GM12878 (cell line): ENCODE data around the gene TMED3. TPM values are rescaled to one million over a fixed set of nuclear protein-coding genes. Genes with fewer than 3 reads are reported as not detected.

Experiments used
- NFXL1 ChIP-seq: fragments of 450-650 bp; IDR thresholded peaks from 2 replicates; pipeline ENCODE4 v1.6.1; 2017; ENCODE audit warnings: antibody characterized with exemption, mild to moderate bottlenecking, borderline replicate concordance
- RCOR1 ChIP-seq: conservative IDR thresholded peaks from 2 replicates; pipeline ENCODE4 v1.6.1; 2012; ENCODE audit warnings: low read depth, low read length, improper control_type of control experiment
- RELA ChIP-seq: fragments of 450-650 bp; IDR thresholded peaks from 2 replicates; pipeline ENCODE4 v1.8.0; 2014; ENCODE audit warnings: borderline replicate concordance; ENCODE audit not compliant: partially characterized antibody
- SMAD1 ChIP-seq: fragments of 450-650 bp; IDR thresholded peaks from 2 replicates; pipeline ENCODE4 v1.6.1; 2018; ENCODE audit warnings: mild to moderate bottlenecking, low read depth; ENCODE audit not compliant: partially characterized antibody
- SMARCA5 ChIP-seq: fragments of 450-650 bp; IDR thresholded peaks from 2 replicates; pipeline ENCODE4 v1.6.1; 2017; ENCODE audit warnings: mild to moderate bottlenecking
- SPI1 ChIP-seq: IDR thresholded peaks from 2 replicates; pipeline ENCODE4 v1.6.1; 2011; ENCODE audit warnings: low read depth, mild to moderate bottlenecking, low read length, moderate library complexity, borderline replicate concordance; ENCODE audit not compliant: insufficient read depth
- WRNIP1 ChIP-seq: IDR thresholded peaks from 2 replicates; pipeline ENCODE4 v1.6.1; 2011; ENCODE audit warnings: low read depth, low read length, improper control_type of control experiment, borderline replicate concordance
- ZNF24 ChIP-seq: fragments of 450-650 bp; IDR thresholded peaks from 2 replicates; pipeline ENCODE4 v1.6.1; 2017; ENCODE audit warnings: antibody characterized with exemption, mild to moderate bottlenecking
- polyA plus RNA-seq, 11 experiments: library from polyadenylated mRNA; depleted of rRNA in 4 of 11; unstranded in 6 of 11; stranded (reverse) in 5 of 11; fragments of >200 nt; fragmentation: Nextera tagmentation in 4 of 11; fragmentation: Illumina TruSeq in 1 of 11; extraction: Ambion mirVana in 4 of 11; extraction: Trizol in 1 of 11; gene quantifications; 1 replicate in 1 of 11; 2 replicates in 10 of 11; pipeline versions ENCODE4 v1.2.1 to v1.2.3, GENCODE V29; 2011 to 2016; ENCODE audit warnings: inconsistent platforms in 2 of 11, missing spikeins in 2 of 11, low read depth in 1 of 11
- total RNA-seq, 4 experiments: library from RNA; depleted of rRNA in 3 of 4; stranded (reverse); fragments of >200 nt in 3 of 4; fragmentation: Illumina TruSeq in 1 of 4; extraction: Trizol in 1 of 4; gene quantifications; 2 replicates each; pipeline versions ENCODE4 v1.2.1 to v1.2.3, GENCODE V29; 2013 to 2021
- TF ChIP-seq, protein P1 (sequence below): fragments of 450-650 bp; IDR thresholded peaks from 2 replicates; pipeline ENCODE4 v1.6.1; 2016; ENCODE audit warnings: mild to moderate bottlenecking, moderate library complexity, borderline replicate concordance
- TF ChIP-seq, protein P2 (sequence below): fragments of 450-650 bp; IDR thresholded peaks from 2 replicates; pipeline ENCODE4 v1.6.1; 2017; ENCODE audit warnings: borderline replicate concordance
- TF ChIP-seq, protein P3 (sequence below): IDR thresholded peaks from 2 replicates; pipeline ENCODE4 v1.6.1; 2012; ENCODE audit warnings: mild to moderate bottlenecking, low read depth, low read length

TMED3 gene
- total and polyA plus RNA-seq, 10 of the 15 experiments (the other 5 are each of a cell fraction or from before 2014, with no cell fraction given): 7.6 to 95.8 (median 54.9) TPM

DNA sequence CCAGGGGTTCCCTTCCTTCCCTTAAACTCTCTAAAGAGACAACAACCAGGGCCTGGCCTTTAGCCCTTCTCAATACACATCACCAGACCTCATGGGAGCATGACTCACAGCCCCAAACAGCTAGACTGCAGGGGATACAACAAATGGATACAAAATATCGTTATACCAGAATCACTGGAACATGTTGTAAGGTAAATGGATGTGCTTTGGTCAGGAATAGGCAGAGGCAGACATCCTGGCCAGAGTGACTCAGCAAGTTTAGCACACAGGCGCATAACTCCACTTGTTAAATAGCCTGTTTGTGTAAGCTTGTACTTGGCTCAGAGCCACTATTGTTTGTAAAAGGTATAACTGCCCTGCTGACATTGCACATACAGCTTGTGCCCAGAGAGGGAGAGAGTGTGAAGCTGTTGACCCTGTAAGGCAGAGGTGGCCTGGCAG lies 18.3 kb downstream of the TMED3 start (continued):
- TF ChIP-seq ZNF24 (no peak), SPI1 (no peak), SMARCA5 (no peak), SMAD1 (no peak), WRNIP1 (no peak), RELA (no peak), NFXL1 (no peak), RCOR1 (no peak)
- TF ChIP-seq, protein P1, sequence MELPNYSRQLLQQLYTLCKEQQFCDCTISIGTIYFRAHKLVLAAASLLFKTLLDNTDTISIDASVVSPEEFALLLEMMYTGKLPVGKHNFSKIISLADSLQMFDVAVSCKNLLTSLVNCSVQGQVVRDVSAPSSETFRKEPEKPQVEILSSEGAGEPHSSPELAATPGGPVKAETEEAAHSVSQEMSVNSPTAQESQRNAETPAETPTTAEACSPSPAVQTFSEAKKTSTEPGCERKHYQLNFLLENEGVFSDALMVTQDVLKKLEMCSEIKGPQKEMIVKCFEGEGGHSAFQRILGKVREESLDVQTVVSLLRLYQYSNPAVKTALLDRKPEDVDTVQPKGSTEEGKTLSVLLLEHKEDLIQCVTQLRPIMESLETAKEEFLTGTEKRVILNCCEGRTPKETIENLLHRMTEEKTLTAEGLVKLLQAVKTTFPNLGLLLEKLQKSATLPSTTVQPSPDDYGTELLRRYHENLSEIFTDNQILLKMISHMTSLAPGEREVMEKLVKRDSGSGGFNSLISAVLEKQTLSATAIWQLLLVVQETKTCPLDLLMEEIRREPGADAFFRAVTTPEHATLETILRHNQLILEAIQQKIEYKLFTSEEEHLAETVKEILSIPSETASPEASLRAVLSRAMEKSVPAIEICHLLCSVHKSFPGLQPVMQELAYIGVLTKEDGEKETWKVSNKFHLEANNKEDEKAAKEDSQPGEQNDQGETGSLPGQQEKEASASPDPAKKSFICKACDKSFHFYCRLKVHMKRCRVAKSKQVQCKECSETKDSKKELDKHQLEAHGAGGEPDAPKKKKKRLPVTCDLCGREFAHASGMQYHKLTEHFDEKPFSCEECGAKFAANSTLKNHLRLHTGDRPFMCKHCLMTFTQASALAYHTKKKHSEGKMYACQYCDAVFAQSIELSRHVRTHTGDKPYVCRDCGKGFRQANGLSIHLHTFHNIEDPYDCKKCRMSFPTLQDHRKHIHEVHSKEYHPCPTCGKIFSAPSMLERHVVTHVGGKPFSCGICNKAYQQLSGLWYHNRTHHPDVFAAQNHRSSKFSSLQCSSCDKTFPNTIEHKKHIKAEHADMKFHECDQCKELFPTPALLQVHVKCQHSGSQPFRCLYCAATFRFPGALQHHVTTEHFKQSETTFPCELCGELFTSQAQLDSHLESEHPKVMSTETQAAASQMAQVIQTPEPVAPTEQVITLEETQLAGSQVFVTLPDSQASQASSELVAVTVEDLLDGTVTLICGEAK: no peak
- TF ChIP-seq, protein P2, sequence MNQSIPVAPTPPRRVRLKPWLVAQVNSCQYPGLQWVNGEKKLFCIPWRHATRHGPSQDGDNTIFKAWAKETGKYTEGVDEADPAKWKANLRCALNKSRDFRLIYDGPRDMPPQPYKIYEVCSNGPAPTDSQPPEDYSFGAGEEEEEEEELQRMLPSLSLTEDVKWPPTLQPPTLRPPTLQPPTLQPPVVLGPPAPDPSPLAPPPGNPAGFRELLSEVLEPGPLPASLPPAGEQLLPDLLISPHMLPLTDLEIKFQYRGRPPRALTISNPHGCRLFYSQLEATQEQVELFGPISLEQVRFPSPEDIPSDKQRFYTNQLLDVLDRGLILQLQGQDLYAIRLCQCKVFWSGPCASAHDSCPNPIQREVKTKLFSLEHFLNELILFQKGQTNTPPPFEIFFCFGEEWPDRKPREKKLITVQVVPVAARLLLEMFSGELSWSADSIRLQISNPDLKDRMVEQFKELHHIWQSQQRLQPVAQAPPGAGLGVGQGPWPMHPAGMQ: no peak
- TF ChIP-seq, protein P3, sequence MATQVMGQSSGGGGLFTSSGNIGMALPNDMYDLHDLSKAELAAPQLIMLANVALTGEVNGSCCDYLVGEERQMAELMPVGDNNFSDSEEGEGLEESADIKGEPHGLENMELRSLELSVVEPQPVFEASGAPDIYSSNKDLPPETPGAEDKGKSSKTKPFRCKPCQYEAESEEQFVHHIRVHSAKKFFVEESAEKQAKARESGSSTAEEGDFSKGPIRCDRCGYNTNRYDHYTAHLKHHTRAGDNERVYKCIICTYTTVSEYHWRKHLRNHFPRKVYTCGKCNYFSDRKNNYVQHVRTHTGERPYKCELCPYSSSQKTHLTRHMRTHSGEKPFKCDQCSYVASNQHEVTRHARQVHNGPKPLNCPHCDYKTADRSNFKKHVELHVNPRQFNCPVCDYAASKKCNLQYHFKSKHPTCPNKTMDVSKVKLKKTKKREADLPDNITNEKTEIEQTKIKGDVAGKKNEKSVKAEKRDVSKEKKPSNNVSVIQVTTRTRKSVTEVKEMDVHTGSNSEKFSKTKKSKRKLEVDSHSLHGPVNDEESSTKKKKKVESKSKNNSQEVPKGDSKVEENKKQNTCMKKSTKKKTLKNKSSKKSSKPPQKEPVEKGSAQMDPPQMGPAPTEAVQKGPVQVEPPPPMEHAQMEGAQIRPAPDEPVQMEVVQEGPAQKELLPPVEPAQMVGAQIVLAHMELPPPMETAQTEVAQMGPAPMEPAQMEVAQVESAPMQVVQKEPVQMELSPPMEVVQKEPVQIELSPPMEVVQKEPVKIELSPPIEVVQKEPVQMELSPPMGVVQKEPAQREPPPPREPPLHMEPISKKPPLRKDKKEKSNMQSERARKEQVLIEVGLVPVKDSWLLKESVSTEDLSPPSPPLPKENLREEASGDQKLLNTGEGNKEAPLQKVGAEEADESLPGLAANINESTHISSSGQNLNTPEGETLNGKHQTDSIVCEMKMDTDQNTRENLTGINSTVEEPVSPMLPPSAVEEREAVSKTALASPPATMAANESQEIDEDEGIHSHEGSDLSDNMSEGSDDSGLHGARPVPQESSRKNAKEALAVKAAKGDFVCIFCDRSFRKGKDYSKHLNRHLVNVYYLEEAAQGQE: no peak
